Epithelial cell of esophagus (primary cell): Measurements from ENCODE around the gene MEGF11.

Experiments used
- DNase-seq: peaks from one replicate; pipeline ENCODE4 v3.0.0; 2010; ENCODE audit warnings: low read depth
- H3K4me3 ChIP-seq: 2 replicates; pipeline ENCODE4 v1.5.1; 2011; ENCODE audit warnings: mild to moderate bottlenecking, low read length, control low read depth
- CTCF ChIP-seq: IDR thresholded peaks from 2 replicates; pipeline ENCODE4 v1.5.1; 2011; ENCODE audit warnings: low read depth, mild to moderate bottlenecking, low read length, control low read depth, inconsistent platforms; ENCODE audit not compliant: insufficient read depth; ENCODE audit errors: missing control alignments

Gene MEGF11

DNA sequence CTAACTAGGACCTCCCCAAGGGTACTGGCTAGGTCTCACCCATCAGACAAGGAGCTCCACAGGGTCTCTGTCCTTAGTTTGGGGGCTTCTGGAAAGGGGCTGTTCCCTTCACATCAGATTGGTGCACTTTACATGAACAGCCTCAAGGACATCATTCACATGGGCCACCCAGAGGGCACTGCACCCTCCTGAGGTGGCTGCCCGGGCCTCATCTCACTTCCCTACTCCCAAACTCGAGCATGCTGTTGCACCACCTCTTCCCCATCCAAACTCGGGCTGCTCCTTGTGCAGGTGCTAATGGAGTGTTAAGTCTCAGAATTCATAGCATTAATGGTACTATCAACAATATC is 336.2 kb downstream of the MEGF11 start:
- TF ChIP-seq CTCF, result no peak
- no peak for DNase-seq
- H3K4me3 ChIP-seq, result no peak overlapping the region

DNA sequence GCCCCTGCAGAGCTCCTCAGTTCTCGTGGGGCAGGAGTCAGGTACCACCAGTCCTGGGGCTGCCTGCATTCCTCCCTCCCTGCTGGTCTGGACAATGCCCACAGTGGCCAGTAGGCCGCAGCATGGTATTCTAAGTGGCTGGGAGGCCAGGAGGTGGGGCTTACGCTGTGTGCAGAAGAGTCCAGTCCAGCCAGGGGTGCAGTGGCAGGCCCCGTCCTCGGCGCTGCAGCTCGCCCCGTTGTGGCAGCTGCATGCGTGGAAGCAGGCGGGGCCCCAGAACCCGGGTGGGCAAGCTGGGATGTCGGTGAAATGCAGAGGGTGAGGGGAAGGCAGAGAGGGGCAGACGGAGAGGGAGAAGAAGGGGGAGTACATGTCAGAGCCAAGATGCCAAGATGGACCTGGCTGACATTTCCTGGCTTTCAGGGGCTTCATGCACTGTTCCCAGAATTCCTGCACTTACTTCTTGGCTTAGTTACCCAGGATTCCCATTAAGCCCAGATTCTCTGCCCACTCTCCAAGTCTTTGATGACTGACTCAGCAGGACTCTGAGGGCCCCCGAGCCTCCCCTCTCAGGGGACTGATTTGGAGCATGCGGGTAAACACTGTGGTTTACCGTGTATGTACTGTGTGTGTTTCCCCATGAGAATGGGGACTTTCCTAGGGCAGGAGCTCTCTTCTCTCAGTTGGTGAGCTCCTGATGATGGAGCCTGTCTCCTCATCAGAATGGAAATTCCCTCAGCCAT is 336.7 kb downstream of the MEGF11 start:
- peak; percentile 35 for TF ChIP-seq CTCF
- peak; percentile 44 for DNase-seq

DNA sequence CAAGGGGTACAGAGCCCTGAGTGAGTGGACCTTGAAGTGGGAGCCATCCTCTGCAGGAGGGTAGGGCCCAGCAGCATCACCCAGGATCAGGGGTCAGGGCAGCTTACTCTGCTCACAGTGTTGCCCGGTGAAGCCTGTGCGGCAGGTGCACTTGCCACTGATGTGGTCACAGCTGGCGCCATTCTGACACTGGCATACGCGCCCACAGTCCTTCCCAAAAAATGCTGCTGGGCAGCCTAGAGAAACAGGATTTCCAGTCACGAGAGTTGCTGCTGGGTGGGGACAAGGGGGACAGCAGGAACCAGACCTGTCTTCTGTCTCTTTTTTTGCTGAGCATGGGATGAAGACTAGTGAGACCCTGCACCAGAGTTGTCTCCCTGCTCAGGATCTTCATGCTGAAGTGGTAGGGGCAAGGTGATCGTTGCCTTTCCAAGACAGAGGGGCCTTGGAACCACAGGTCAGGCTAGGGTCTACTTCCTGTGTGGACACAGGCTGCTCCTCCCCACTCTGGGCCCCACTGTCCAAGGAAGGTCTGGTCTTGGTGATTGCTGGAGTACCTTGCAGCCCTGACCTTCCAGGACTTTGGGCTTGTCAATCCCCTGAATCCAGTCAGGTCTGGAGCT is 337.4 kb downstream of the MEGF11 start:
- H3K4me3 ChIP-seq, result no peak overlapping the region
- no peak for DNase-seq
- TF ChIP-seq CTCF, result no peak

More for the DNA sequence above, 336.7 kb downstream of the MEGF11 start:
- H3K4me3 ChIP-seq, result no peak overlapping the region

DNA sequence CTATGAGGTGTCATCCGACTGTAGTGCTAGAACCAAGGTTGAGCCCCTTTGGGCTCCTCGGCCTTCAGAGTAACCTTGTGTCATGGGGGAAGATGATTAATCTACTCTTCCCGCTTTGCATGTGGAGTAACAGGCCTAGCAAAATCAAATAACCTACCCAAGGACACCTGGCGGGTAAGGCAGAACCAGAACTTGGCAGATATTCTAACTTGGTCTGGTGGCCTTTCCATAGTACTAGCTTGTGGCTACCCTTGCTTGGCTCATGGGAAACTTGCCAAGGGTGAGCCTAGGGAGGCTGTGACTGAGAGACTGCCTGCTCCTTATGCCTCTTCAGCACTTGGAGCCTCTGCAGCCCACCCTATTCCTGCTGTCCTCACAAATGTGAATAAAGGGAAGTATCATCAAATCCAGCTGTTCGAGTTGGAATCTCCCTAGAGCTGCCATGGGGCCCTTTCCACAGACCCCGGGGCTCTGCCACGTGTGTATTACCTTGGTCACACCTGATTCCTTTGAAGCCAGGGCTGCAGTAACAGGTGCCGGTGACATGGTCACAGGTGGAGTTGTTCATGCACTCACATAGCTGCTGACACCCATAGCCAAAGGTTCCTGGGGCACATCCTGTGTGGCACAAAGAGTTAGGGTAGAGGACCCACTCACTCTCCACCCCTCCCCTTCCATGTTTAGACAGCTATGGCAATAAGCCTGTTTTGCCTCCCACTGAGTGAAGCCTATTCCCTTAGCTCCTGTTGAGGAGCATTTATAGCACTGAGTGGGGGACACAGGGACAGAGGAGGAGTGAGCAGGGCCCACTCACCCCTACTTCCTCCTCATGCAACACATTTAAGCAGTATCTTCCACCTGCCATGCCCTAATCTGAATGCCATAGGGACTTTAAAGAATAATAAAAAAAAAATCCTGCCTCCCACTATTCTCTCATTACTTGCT is 338.3 kb downstream of the MEGF11 start:
- no peak for DNase-seq
- no peak overlapping the region for H3K4me3 ChIP-seq
- TF ChIP-seq CTCF, result no peak

- DNase-seq, result no peak
- no peak for TF ChIP-seq CTCF
- no peak overlapping the region for H3K4me3 ChIP-seq
Measured at GRCh38 chr15:65914386-65914785, 339.2 kb downstream of the MEGF11 start.

- no peak for DNase-seq
- no peak for TF ChIP-seq CTCF
- H3K4me3 ChIP-seq, result no peak overlapping the region
Measured at GRCh38 chr15:65913631-65914199, 339.8 kb downstream of the MEGF11 start.
